Measurements from ENCODE around the gene NUP107.
"Not testable (repeated sequence)": the region's sequence is repeated elsewhere in the genome, so short reads cannot be mapped to it uniquely, and the experiment has no call there.

The NUP107 gene

GRCh38 chr12:68686595-68687521, at the start of gene NUP107:
Gene NUP107 (plus strand): TSS chr12:68686978. CDS start chr12:68687066, 88 bp downstream.
- peak; percentile 99 for DNase-seq (ENCODE audit: low spot score)

GRCh38 chr12:68637439-68637838, 49.3 kb upstream of the NUP107 start:
- DNase-seq (ENCODE audit: low spot score), result not testable (repeated sequence)

- no peak for DNase-seq (ENCODE audit: low spot score)
Observed at GRCh38 chr12:68638171-68638570, 48.6 kb upstream of the NUP107 start.

- no peak for DNase-seq (ENCODE audit: low spot score)
Observed at GRCh38 chr12:68638721-68639395, 47.9 kb upstream of the NUP107 start.

DNA sequence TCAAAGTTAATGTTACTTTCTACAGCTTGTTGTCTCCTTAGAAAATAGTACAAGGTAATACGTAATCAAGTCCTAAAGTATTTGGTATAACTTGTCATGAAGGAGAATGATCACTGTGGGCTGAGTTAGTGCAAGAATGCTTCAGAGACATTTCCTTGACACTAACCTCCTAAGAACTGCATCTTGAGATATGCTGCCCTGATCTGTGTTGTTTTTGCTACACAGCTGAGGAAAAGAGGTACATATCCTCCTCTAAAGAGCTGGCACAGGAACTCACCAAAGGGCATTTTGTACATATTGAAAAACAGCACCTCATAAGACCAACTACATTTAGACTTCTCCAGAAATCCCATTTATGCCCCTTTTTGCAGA, 47.4 kb upstream of the NUP107 start:
- no peak for DNase-seq (ENCODE audit: low spot score)

DNA sequence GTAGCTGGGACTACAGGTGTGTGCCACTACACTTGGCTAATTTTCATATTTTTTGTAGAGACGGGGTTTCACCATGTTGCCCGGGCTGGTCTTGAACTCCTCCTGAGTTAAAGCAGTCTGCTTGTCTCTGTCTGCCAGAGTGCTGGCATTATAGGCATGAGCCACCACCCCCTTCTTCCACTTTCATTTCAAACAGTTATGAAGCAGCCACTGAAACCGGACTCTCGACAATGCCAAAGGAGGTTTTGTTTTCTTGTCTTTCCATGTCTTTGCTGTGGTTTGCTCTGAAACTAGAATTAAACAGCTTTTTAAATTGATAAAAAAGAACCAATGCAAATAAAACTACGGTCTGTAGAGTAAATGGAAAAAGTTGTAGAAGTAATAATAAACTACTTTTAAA, 45.6 kb upstream of the NUP107 start:
- DNase-seq (ENCODE audit: low spot score), result no peak

- no peak for DNase-seq (ENCODE audit: low spot score)
Observed at GRCh38 chr12:68646484-68646883, 40.3 kb upstream of the NUP107 start.

GRCh38 chr12:68647507-68647906, 39.3 kb upstream of the NUP107 start:
- no peak for DNase-seq (ENCODE audit: low spot score)

GRCh38 chr12:68648179-68648578, 38.6 kb upstream of the NUP107 start:
- DNase-seq (ENCODE audit: low spot score), result no peak

DNA sequence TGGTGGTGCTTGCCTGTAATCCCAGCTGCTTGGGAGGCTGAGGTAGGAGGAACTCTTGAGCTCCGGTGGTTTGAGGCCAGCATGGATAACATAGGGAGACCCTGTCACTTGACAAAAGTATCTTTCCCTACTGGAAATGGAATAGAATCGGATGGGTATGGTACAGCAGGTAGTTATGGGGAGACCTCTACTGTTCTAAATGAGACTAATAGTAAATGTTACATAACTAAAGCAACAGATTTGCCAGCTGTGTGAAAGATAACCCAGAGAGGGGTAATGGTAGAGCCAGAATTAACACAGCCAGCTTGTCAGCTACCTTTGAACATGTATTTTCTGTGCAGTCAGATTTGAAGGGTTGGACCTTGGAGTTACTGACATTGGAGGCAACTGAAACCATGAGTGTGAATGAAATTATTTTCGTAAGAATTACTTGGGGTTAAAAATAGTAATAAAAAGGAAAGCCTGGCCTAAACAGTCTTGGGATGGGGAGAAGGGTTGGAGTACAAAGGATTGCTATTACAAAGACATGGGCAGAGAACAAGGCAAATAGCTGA, 21.7 kb upstream of the NUP107 start:
- no peak for DNase-seq (ENCODE audit: low spot score)

DNA sequence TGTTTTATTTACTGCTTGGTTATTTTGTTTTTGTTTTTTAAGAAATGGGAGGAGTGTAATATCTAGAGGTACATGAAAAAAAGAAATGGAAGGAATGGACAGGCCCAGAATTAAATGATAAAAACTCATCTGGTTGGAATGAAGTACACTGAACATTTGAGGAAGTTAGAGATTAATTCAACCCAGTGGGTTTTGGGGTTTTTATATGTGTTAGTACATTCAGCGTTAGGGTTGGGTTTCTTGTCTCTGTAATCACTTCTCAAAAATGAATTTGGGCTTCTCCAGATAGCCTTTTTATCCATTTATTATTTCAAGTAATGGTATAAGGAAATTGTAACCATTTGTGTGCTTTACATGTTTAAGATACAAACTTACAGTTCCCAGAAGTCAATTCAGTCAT, 19.5 kb upstream of the NUP107 start:
- no peak for DNase-seq (ENCODE audit: low spot score)

DNA sequence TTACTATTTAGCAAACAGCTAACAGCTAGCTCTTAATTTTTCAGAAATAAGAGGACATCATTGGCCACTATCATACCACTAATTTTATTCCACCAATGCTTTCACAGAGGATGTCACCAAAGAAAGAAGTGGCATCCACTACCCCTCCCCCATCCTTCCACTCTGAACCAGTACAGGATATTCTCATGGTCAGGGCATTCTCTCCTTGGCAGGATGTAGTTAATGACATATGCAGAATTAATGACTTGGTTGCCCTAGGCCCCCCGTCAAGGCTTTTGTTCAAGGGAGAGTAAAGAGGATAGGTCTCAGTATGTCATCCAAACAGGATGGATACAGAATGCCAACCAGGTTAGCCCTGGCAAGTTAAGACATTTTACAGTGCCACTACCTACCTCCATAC, 18.9 kb upstream of the NUP107 start:
- DNase-seq (ENCODE audit: low spot score), result peak; percentile 45

DNA sequence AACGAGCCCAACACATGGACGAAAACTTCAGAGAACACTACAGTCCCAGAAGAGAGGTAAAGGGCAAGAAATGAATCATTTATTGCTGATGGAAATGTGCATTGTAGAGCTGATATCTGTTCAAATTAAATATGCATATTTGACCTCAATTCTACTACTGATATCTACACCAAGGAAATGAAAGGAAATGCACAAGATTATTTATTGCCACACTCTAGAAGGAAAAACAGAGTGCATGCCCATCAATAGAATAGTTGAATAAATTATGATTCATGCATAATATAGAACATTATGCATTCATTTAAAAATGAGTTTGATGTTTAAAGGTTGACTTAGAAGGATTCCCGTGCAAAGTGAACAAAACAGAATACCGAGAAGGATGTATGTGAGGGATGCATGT, 15.6 kb upstream of the NUP107 start:
- no peak for DNase-seq (ENCODE audit: low spot score)

- DNase-seq (ENCODE audit: low spot score), result no peak
Observed at GRCh38 chr12:68673788-68674187, 13.0 kb upstream of the NUP107 start.

GRCh38 chr12:68674376-68674775, 12.4 kb upstream of the NUP107 start:
- no peak for DNase-seq (ENCODE audit: low spot score)

- DNase-seq (ENCODE audit: low spot score), result no peak
Observed at GRCh38 chr12:68675101-68675842, 11.5 kb upstream of the NUP107 start.

- DNase-seq (ENCODE audit: low spot score), result not testable (repeated sequence)
Observed at GRCh38 chr12:68676854-68677253, 9.9 kb upstream of the NUP107 start.

DNA sequence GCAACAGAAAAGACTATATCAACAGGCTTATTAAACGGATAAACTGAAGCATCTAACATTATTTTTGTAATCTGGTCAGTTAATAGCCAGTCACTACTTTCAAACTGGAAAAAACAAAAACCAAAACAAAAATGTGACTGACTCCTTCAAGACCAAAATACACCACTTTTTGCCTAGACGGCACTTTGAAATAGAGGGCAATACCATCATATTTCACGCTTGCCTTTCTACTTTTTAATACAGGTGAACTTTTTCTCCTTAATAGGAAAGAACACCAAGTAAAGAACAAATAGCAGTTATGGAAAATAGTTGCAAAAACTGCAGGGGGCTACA, 550 bp upstream of the NUP107 start:
- DNase-seq (ENCODE audit: low spot score), result no peak

DNA sequence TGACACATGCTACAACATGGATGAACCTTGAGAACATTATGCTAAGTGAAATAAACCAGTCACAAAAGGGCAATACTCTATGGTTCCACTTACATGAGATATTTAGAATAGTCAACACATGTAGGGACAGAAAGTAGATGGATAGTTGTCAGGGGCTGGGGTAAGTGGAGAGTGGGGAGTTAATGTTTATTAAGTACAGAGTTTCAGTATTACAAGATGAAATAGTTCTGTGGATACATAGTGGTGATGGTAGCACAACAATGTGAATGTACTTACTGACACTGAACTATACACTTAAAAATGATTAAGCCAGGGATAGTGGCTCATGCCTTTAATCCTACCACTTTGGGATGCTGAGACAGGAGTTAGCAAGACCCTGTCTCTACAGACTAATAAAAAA, 8.7 kb downstream of the NUP107 start:
- no peak for DNase-seq (ENCODE audit: low spot score)

DNA sequence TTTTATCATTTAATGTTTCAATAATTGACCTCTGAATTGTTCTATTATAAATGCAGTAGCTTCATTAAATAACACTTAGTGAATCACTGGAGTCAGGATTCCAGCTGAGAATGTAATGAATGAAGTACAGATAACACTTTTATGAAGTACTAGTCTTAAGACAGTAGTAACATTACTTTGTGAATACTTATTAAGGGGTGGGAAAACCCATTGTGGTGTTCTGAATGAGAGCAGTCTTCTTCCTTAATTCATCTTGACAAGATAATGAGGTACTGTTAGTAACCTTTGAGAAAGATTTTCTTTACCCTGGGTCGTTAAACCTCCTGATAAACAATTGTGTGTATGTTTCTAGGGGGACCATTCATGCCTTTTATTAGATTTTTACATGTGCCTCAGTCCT, 12.7 kb downstream of the NUP107 start:
- no peak for DNase-seq (ENCODE audit: low spot score)

GRCh38 chr12:68727776-68728175, 41.0 kb downstream of the NUP107 start:
- no peak for DNase-seq (ENCODE audit: low spot score)

GRCh38 chr12:68733661-68734071, 46.9 kb downstream of the NUP107 start:
- peak; percentile 21 for DNase-seq (ENCODE audit: low spot score)

DNA sequence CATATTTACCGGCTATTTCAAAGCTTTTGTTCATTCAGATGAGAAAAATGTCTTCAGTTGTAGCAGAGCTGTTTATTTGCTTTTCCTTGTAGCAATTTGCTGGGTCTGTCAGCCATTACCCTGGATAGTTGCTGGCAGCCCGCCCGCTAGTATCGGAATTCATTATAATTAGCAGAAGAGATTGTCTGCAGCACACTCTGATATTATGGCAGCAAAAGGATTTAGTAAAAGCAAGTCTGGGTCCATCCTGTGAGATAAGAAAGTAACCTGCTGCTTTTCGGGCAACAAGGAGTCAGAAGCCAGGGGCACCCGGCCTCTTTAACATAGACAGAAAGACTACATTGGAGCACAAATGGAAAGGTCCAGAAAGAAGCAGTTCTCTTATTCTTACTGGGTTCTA, 53.1 kb downstream of the NUP107 start:
- DNase-seq (ENCODE audit: low spot score), result no peak

Measured in kidney tubule cell (primary cell).